Prostate gland (tissue), 2 donors: ENCODE data around the gene ARHGAP24. TPM values are rescaled to one million over a fixed set of nuclear protein-coding genes. Genes with fewer than 3 reads are reported as not detected.
A peak's percentile ranks its signal among the peaks of the same experiment; 100 is the strongest.

ENCODE experiments used
- DNase-seq: peaks from one replicate; pipeline ENCODE4 v3.0.0-alpha.2; 2019; ENCODE audit warnings: low spot score
- H3K27ac ChIP-seq, 2 donors: fragments of 200-600 bp; sonication (generic); 2 replicates each; pipeline ENCODE4 v1.5.1; 2017 to 2019
- H3K27me3 ChIP-seq: fragments of 200-600 bp; sonication (generic); replicated peaks from 2 replicates; pipeline ENCODE4 v1.5.1; 2019; ENCODE audit not compliant: insufficient read depth
- H3K36me3 ChIP-seq, 2 donors: fragments of 200-600 bp; sonication (generic); 1 replicate in 1 of 2; 2 replicates in 1 of 2; pipeline versions ENCODE4 v1.5.1 to v1.8.1; 2017 to 2019
- H3K4me1 ChIP-seq: fragments of 200-600 bp; sonication (generic); replicated peaks from 2 replicates; pipeline ENCODE4 v1.5.1; 2019
- H3K4me3 ChIP-seq, 2 donors: fragments of 200-600 bp; sonication (generic); 2 replicates each; pipeline ENCODE4 v1.5.1; 2017 to 2019
- H3K9me3 ChIP-seq: fragments of 200-600 bp; sonication (generic); 2 replicates; pipeline ENCODE4 v1.5.1; 2017
- POLR2A ChIP-seq: fragments of 450-650 bp; IDR thresholded peaks from one replicate; pipeline ENCODE4 v1.6.1; 2016; ENCODE audit warnings: antibody characterized with exemption, mild to moderate bottlenecking
- POLR2AphosphoS5 ChIP-seq: sonication (generic); formaldehyde crosslinking; IDR thresholded peaks from one replicate; pipeline ENCODE4 v1.6.1; 2017; ENCODE audit warnings: antibody characterized with exemption
- WGBS: methylation state at CpG from one replicate; pipeline ENCODE4 v1.1.5; 2018; 5-methylcytosine and 5-hydroxymethylcytosine counted together
- intact Hi-C: fragments of 100-400 bp; cut with DNase I; formaldehyde crosslinking; loops from one replicate; pipeline ENCODE4 v1.14.2; 2022
- total RNA-seq, 2 donors: library from RNA; depleted of rRNA; stranded (reverse); fragments of >200 nt; gene quantifications; one replicate each; pipeline ENCODE4 v1.1.0, GENCODE V29; 2016
- TF ChIP-seq, protein P1 (sequence below), 4 experiments: fragments of 200-600 bp in 2 of 4; fragments of 450-650 bp in 2 of 4; sonication (generic) in 2 of 4; IDR thresholded peaks; 1 replicate in 3 of 4; 2 replicates in 1 of 4; pipeline ENCODE4 v1.5.1; 2016 to 2019; ENCODE audit warnings: antibody characterized with exemption in 4 of 4, mild to moderate bottlenecking in 2 of 4, moderate library complexity in 2 of 4

The ARHGAP24 gene
- total RNA-seq, 2 donors from 2014 or later: 6.7 to 7.4 TPM

DNA sequence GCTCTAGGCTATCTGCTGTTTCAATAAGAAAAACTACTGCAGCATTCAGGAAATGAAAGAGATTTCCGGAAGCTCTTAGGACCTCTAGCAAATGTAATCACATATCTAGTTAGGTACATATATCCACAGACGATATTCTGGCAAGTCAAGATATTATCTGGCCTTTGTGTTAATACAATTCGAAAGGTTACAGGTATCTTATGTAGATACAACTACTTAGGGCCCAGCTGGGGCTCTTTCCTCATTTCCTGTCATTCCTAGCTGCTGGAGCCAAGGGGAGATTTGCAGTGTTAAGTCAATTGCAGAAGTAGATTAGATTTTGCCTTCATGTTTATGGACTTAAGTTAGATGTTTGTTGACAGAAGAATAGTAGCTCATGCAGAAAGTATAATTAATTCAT lies 299.5 kb downstream of the ARHGAP24 start:
- 71% methylated on average over 3 of the region's 3 CpGs for WGBS
- no peak for DNase-seq
- Histone ChIP-seq H3K4me1 (no peaks in the 10 kb centered on the region), H3K4me3 (no peak overlapping the region), H3K27ac (no peak overlapping the region), H3K27me3 (no peaks in the 10 kb centered on the region), H3K36me3 (no peaks in the 10 kb centered on the region), H3K9me3 (no peaks in the 10 kb centered on the region)
- TF ChIP-seq, protein P1, sequence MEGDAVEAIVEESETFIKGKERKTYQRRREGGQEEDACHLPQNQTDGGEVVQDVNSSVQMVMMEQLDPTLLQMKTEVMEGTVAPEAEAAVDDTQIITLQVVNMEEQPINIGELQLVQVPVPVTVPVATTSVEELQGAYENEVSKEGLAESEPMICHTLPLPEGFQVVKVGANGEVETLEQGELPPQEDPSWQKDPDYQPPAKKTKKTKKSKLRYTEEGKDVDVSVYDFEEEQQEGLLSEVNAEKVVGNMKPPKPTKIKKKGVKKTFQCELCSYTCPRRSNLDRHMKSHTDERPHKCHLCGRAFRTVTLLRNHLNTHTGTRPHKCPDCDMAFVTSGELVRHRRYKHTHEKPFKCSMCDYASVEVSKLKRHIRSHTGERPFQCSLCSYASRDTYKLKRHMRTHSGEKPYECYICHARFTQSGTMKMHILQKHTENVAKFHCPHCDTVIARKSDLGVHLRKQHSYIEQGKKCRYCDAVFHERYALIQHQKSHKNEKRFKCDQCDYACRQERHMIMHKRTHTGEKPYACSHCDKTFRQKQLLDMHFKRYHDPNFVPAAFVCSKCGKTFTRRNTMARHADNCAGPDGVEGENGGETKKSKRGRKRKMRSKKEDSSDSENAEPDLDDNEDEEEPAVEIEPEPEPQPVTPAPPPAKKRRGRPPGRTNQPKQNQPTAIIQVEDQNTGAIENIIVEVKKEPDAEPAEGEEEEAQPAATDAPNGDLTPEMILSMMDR (IDR thresholded peaks at IDR 0.05): no peak
- TF ChIP-seq POLR2AphosphoS5 (no peak), POLR2A (no peak)
- intact Hi-C loops: no loop called here

DNA sequence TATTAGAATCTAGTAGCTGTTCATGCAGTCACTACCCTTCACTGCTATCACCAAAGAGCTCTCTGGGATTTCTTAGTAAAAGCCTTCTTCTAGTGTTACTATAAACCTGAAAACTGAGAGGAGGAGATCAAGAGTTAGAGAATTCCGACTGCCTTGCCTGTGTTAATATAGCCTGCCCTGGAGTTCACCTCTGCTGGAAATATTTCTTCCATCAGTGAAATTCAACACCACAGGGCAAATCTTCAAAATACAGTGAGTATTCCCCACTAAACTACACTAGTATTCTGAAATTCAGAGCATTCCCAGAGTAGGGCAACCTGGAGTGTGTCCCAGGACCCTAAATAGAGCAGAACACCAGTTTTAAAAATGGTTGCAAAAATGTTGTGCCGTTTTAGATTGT lies 301.1 kb downstream of the ARHGAP24 start:
- Histone ChIP-seq H3K27ac (no peak overlapping the region), H3K36me3 (no peaks in the 10 kb centered on the region), H3K4me1 (no peaks in the 10 kb centered on the region), H3K9me3 (no peaks in the 10 kb centered on the region), H3K4me3 (no peak overlapping the region), H3K27me3 (no peaks in the 10 kb centered on the region)
- no peak for DNase-seq
- 32% methylated on average over 2 of the region's 2 CpGs for WGBS
- no peak for TF ChIP-seq POLR2AphosphoS5
- intact Hi-C loops: no loop called here

DNA sequence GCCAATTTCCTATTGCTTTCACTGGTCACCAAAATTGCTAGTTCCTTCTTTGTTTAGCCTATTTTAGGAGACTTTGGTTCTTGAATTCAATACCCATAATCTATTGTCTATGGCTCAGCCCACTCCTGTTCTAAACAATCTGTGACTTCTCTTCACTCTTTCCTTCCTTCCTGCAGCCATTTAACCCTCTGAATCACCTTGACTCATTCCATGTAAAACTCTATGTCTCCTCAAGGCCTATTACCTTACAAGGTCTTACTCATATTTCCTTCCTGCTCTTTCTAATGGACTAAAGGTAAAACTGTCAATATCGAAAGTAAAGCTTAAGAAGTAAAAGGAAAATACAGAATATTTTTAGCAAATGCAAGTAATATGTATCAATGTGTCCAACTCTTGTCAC lies 301.6 kb downstream of the ARHGAP24 start:
- intact Hi-C loops: no loop called here
- H3K27me3 ChIP-seq: no peaks in the 10 kb centered on the region
- no peak overlapping the region for H3K27ac ChIP-seq
- H3K4me3 ChIP-seq: no peak overlapping the region
- H3K9me3 ChIP-seq: no peaks in the 10 kb centered on the region
- 92% methylated on average over 1 of the region's 1 CpG for WGBS
- DNase-seq: no peak
- H3K36me3 ChIP-seq: no peaks in the 10 kb centered on the region
- no peak for TF ChIP-seq POLR2A
- no peak for TF ChIP-seq POLR2AphosphoS5
- TF ChIP-seq, protein P1 (IDR thresholded peaks at IDR 0.05): no peak
- H3K4me1 ChIP-seq: no peaks in the 10 kb centered on the region

DNA sequence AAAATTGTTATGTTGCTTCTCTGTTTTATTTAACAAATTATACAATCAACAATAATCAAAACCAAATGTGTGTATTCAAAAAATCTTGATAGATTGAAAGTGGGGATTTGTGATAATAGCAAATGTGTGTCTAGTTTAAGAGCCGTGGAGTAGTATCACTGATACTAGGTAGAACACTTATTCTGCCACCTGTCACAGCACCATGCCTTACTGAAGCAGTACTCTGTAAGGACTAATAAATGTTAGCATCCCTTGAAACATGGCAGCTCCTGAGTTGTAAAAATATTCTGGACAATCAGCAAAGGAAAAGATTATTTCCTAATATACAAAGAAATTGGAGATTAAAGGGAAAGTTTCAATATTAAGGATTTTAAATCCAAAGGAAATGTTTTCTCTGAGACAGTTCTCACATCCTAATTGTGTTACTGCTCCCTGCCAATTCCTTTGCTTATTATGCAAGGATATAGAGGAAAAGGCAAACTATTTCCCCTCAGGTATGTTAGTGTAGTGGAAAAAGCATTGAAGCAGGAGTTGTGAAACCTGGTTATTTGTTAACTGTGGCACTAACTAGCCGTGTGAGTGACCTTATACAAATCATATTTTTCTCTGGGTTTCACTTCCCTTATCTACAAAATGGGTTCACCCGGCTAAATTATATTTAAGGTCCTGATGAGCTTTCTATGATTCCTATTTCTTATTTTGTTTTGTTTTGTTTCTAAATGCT lies 303.1 kb downstream of the ARHGAP24 start:
- Histone ChIP-seq H3K4me1 (no peaks in the 10 kb centered on the region), H3K27me3 (no peaks in the 10 kb centered on the region), H3K27ac (peak overlapping the region; percentile 16 to 35), H3K4me3 (no peak overlapping the region), H3K36me3 (no peaks in the 10 kb centered on the region), H3K9me3 (no peaks in the 10 kb centered on the region)
- DNase-seq: no peak
- intact Hi-C loops: no loop called here
- TF ChIP-seq, protein P1 (IDR thresholded peaks at IDR 0.05): no peak
- no peak for TF ChIP-seq POLR2A
- no peak for TF ChIP-seq POLR2AphosphoS5
- WGBS: 72% methylated on average over 3 of the region's 3 CpGs

DNA sequence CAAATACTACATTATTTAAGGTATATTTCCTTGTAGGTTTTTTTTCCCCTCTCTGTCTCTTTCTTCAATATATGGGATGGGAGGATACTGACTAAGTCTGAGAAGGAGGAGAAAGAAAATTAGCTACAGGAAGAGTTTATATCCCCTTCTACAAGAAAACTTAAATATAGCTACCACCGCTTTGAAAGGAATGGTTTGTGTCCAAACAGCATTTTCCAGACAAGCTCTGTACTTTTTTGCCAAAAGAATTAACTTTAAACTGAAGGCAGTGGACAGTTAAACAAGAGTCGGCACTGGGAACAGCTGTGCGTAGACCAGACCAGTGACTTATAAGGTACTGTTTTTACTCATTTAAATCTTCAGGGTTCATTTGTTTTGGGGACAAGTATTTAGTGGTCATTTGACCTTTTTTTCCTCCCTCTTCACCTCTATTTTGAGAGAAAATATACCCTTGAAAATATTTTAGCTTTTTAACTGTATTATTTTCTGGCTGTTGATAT lies 303.7 kb downstream of the ARHGAP24 start:
- H3K27me3 ChIP-seq: no peaks in the 10 kb centered on the region
- WGBS: 34% methylated on average over 3 of the region's 3 CpGs
- TF ChIP-seq POLR2AphosphoS5 (no peak), POLR2A (no peak)
- TF ChIP-seq, protein P1 (IDR thresholded peaks at IDR 0.05): no peak
- no peaks in the 10 kb centered on the region for H3K36me3 ChIP-seq
- intact Hi-C loops: no loop called here
- no peaks in the 10 kb centered on the region for H3K9me3 ChIP-seq
- H3K4me1 ChIP-seq: no peaks in the 10 kb centered on the region
- no peak for DNase-seq
- peak overlapping the region; percentile 16 to 35 for H3K27ac ChIP-seq
- H3K4me3 ChIP-seq: peak overlapping the region in 1 of 2 donors; percentile 8
